GM12801 (cell line): ENCODE results near the gene STK32B.

Experiments
- TF ChIP-seq, protein P1 (sequence below): IDR thresholded peaks from one replicate; pipeline ENCODE4 v1.5.1; 2011; ENCODE audit warnings: control low read depth; ENCODE audit not compliant: insufficient read length; ENCODE audit errors: extremely low read depth

STK32B gene

DNA sequence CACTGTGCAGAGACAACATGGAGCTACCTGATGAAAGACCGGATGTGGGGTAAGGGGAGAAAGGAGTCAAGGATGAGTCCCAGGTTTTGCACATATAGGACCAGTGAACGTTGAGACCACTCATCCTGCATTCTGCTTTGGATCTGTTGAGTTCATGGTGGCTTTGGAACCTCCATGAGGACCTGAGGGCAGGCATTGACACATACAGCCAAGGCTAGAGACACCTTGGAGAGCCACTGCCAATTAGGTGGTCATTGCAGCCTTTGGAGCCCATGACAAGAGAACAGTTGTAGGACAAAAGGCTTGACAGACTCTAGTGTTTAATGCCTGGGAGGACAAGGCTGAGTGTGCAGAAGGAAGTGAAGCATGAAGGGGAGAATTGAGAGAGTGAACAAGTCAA is 87.9 kb downstream of the STK32B start:
- TF ChIP-seq, protein P1, sequence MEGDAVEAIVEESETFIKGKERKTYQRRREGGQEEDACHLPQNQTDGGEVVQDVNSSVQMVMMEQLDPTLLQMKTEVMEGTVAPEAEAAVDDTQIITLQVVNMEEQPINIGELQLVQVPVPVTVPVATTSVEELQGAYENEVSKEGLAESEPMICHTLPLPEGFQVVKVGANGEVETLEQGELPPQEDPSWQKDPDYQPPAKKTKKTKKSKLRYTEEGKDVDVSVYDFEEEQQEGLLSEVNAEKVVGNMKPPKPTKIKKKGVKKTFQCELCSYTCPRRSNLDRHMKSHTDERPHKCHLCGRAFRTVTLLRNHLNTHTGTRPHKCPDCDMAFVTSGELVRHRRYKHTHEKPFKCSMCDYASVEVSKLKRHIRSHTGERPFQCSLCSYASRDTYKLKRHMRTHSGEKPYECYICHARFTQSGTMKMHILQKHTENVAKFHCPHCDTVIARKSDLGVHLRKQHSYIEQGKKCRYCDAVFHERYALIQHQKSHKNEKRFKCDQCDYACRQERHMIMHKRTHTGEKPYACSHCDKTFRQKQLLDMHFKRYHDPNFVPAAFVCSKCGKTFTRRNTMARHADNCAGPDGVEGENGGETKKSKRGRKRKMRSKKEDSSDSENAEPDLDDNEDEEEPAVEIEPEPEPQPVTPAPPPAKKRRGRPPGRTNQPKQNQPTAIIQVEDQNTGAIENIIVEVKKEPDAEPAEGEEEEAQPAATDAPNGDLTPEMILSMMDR: no peak

DNA sequence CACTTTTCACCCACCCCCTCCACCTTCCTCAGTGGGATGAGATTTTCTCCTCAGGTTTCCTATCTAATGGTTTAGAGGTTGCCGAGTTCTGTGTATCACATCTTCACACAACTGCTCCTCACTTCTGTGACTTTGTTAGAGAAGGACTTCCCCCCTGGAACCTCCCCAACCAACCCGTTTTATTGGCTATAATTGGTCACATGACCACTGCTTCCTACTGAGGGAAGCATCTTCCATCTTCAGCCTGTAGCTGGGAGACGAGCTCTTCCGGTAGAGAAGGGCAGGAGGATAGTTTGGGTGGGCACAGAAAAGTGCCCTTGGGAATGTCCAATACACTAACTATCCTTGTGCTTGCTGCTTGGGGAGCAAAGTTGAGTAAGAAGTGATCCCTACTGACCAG is 90.5 kb downstream of the STK32B start:
- TF ChIP-seq, protein P1: no peak

DNA sequence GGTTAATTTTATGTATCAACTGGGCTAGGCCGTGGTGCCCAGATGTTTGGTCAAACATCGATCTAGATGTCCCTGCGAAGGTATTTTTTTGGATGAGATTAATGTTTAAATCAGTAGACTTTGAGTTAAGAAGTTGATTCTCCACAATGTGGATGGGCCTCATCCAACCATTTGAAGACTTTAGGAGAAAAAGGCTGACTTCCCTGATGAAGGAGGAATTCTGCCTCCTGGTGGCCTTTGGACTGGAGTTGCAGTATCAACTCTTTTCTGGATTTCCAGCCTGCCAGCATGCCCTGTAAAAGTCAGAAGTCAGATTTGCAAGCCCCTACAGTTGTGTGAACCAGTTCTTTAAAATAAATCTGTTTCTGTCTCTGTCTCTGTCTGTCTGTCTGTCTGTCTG is 91.4 kb downstream of the STK32B start:
- TF ChIP-seq, protein P1: no peak

DNA sequence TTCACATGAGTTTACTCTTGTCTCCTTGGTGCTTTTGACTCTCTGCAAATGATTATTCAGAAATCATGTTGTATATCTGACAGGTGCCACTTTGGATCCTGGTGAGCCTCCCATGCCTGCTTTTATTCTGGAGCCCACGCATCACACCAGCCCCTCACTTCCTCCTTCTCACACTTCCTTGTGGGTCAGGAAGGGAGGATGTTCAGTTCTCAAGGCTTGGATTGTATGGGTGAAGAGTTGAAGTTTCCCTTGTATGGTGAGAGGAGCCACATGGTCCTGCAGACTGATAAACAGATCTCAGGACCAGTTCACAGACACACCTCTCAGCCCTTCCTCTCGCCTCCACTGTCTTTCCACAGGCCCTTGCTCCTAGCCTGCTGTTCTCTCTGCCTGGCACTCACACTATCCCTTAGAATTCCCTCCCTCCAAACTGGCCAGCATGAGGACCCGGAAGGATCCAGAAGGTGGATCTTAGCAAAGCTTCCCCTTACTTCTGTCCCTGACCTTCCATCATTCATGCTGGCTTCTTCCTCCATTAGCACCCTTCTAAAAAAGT is 92.1 kb downstream of the STK32B start:
- TF ChIP-seq, protein P1: no peak

DNA sequence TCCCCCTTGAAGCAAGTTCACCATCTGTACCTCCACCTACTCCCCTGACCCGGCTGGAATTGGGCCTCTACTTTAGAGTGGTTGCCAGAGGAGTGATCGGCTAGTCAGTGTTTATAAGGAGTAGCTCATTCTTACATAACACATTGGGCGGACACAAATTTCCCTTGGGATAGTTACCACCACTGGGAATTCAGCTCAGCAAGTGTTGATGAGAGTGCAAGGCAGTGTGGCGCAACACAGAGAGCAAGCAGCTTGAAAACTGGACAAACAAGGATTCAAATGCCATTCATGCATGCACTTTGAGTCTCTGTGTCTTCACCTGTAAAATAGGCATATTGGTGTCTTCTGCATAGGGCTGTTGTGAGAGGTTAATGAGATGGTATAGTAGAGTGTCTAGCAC is 92.7 kb downstream of the STK32B start:
- TF ChIP-seq, protein P1: no peak

DNA sequence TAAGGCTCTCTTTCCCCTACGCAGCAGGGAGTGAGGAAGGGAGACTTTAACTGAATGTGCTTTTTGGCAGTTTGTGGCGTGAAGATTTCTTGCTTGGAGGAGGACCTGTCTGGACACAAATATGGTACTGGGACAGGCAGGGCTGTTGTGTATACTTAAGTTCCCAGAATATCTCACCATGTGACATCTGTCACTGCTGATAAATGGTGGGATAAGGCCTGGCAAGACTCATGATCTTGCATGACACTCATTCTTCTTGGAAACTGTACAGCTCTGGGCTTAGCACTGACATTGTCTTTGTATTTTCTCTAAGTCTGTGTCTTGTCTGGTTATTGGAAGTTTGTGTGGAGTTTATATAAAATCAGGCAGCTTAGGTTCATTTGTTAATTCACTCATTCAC is 93.1 kb downstream of the STK32B start:
- TF ChIP-seq, protein P1: no peak

DNA sequence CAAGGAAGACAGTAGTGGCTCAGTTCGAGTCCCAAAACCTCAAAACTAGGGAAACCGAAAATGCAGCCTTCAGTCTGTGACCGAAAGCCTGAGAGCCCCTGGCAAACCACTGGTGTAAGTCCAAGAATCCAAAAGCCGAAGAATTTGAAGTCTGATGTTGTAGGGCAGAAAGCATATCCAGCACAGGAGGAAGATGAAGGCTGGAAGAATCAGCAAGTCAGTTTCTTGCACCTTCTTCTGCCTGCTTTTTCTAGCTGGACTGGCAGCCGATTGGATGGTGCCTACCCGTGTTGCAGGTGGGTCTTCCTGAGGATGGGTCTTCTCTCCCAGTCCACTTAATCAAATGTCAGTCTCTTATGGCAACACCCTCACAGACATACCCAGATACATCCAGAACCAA is 95.0 kb downstream of the STK32B start:
- TF ChIP-seq, protein P1: no peak

DNA sequence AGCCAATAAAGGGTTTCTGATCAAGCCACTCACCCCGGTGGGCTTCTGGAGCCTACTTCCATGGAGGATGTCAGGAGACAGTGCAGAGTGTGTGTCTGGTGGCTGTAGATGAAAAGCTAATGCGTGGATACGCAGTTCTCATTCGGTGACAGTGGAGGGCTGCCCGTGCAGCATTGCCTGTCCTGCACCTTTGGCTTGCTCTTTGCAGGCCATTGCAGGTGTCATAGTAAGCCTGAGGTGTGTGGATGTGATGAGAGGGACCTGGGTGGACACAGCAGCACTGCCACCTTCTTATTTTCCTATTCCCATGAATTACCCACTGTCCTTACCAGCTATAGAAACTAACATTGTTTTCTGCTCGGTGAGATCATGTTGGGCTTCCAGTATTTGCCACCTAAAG is 101.2 kb downstream of the STK32B start:
- TF ChIP-seq, protein P1: no peak
